Suppressor macrophage treated with lipopolysaccharide for 1 hour (primary cell): Measurements from ENCODE around the gene MICOS13.

Experiments used
- DNase-seq, 3 donors: peaks; one replicate each; pipeline ENCODE4 v3.0.0-alpha.2; 2020 to 2022

The MICOS13 gene

GRCh38 chr19:5687360-5688198 lies 7.3 kb upstream of the MICOS13 start:
- DNase-seq: no peak

- peak; percentile 99 to 100 (median 100) for DNase-seq
Measured at GRCh38 chr19:5686647-5687359, 6.5 kb upstream of the MICOS13 start.

- DNase-seq: no peak
Measured at GRCh38 chr19:5686326-5686646, 6.0 kb upstream of the MICOS13 start.

- DNase-seq: no peak
Measured at GRCh38 chr19:5684694-5685430, 4.5 kb upstream of the MICOS13 start.

GRCh38 chr19:5683177-5683886 lies 3.0 kb upstream of the MICOS13 start:
- DNase-seq: no peak

- no peak for DNase-seq
Measured at GRCh38 chr19:5682107-5682482, 1.8 kb upstream of the MICOS13 start.

GRCh38 chr19:5681391-5682106 lies 1.2 kb upstream of the MICOS13 start:
- no peak for DNase-seq

GRCh38 chr19:5680084-5680436 lies 256 bp downstream of the MICOS13 start:
- peak in 2 of 3 donors; percentile 26 to 27 for DNase-seq

- peak in 1 of 3 donors; percentile 18 for DNase-seq
Measured at GRCh38 chr19:5679289-5680083, 830 bp downstream of the MICOS13 start.

- DNase-seq: no peak
Measured at GRCh38 chr19:5678071-5678718, 2.1 kb downstream of the MICOS13 start.

GRCh38 chr19:5677580-5677979 lies 2.7 kb downstream of the MICOS13 start:
- DNase-seq: no peak

- no peak for DNase-seq
Measured at GRCh38 chr19:5677136-5677535, 3.2 kb downstream of the MICOS13 start.

- DNase-seq: no peak
Measured at GRCh38 chr19:5676772-5677105, 3.6 kb downstream of the MICOS13 start.

GRCh38 chr19:5676105-5676771 lies 4.1 kb downstream of the MICOS13 start:
- no peak for DNase-seq

- no peak for DNase-seq
Measured at GRCh38 chr19:5674714-5675113, 5.6 kb downstream of the MICOS13 start.

- DNase-seq: no peak
Measured at GRCh38 chr19:5673752-5674151, 6.6 kb downstream of the MICOS13 start.

- DNase-seq: no peak
Measured at GRCh38 chr19:5672708-5673459, 7.4 kb downstream of the MICOS13 start.

- DNase-seq: no peak
Measured at GRCh38 chr19:5671600-5671999, 8.7 kb downstream of the MICOS13 start.

GRCh38 chr19:5669212-5669611 lies 11.1 kb downstream of the MICOS13 start:
- no peak for DNase-seq

GRCh38 chr19:5667751-5668271 lies 12.5 kb downstream of the MICOS13 start:
- DNase-seq: no peak
